HG02610 (cell line): Measurements from ENCODE around the gene LRIG2.
A peak's percentile ranks its signal among the peaks of the same experiment; 100 is the strongest.
"Not testable (repeated sequence)": the region's sequence is repeated elsewhere in the genome, so short reads cannot be mapped to it uniquely, and the experiment has no call there.

Experiments used
- ATAC-seq: cut with Tn5 transposase; IDR thresholded peaks from one replicate; pipeline ENCODE4 v1.9.1; 2021; ENCODE audit warnings: mild to moderate bottlenecking, moderate library complexity; ENCODE audit not compliant: unreplicated experiment

The LRIG2 gene

DNA sequence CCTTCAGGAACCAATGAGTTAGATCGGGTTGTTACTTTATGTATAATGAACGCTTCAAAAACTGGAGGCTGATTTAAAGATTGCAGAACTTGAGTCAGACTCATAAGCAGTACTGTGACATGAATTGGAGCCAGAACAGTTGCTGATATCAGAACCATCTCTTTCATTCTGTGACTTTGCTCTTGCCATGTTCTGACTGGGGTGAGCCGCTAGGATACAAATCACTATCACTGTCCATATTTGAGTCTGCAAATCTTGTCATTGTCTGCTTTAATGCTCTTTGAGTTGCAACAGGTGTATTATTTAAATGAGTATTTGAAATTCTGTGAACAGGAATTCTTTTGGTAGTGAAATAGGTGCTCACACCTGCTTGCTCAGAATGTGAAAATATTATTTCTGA, 52.5 kb downstream of the LRIG2 start:
- ATAC-seq = no peak

DNA sequence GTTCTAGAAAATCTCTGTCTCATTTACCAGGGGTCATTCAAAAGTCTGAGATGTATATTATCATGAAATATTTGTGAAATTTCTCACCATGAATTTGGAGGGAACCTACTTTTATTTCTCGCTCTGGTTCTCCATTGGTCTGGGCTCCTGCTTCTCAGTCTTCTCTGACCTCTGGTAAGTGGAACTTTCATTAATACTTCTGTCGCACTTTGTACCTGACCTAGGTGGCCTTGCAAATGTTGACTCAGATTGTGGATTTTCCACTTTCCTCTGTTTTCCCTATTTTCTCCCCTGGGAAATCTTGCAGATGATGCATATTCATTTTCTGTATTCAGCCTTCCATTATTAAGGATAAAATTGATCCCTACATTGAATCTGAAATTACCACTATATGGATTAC, 53.2 kb downstream of the LRIG2 start:
- no peak for ATAC-seq

DNA sequence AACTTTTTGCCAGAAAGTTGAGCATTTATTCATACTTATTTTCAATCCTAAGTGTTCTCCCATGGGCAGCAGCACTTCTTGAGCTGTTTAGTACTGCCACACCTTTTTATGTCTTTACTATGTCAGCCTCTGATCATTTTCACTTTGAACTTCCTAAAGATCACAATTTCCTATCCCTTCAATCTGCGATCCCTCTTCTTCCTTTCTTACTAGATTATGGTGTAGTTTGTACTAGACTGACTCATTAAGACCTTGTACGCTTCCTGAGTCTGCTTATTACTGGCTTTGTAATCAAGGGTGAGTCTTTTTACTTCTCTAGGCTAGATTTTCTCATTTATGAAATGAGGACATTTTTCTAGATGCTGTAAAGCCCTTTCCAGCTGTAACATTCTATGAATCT, 55.1 kb downstream of the LRIG2 start:
- ATAC-seq = no peak

DNA sequence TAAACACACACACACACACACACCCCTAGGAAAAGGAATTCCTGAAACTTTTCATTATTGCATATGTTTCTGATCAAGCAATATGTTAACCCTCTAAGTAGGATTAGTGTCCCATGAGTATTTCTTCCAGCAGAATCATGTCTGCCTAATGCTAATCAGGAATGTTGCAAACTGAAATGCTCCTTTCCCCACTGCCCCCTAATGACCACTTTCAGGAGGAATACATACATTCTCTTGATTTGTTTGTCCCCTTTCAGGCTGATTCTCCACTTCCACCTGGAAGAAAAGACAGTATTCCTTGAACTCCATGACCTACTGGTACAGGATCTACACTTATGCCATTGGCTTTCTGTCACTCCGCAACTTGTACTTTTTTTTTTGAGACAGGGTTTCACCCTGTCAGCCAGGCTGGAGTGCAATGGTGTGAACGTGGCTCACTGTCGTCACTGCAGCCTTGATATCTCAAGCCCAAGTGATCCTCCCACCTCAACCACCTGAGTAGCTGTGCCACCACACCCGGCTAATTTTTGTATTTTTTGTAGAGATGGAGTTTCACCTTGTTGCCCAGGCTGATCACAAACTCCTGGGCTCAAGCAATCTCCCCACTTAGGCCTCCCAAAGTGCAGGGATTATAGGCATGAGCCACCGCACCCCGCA, 56.7 kb downstream of the LRIG2 start:
- ATAC-seq = no peak

DNA sequence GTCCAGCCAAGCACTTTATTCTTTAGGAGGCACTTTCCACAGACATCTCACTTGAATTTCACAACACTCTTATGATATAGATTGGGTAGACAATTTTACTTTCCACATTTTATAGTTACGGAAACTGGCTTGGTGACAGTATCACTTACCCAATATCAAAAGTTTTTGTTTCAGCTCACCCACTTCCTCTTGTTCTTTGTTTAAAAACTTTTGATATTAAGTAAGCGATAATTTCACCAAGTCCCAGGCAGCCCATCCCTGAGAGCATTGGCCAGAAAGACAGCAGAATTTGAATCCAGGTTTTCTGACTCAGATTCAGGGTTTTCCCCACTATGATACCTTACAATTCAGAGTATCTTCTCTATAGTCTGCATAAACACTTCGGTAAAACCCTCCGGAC, 60.0 kb downstream of the LRIG2 start:
- ATAC-seq = no peak

DNA sequence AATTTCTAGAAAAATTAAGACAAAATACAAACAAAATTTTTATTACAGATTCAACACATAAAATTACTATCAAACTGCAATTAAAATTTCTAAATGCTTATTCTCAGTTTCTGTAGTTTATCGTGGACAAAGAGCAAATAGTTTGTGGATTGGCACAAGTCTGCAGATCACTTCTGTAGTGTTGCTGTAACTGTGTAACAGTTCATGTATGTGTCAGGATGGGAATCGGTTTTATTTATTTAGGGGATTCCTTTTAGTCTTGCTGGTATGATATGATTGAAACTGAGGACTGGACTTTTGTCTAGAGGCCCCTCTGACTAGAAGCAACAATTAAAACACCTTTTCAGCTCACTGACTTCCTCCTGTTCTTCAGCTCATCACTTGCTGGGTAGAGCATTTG, 60.8 kb downstream of the LRIG2 start:
- ATAC-seq = no peak

DNA sequence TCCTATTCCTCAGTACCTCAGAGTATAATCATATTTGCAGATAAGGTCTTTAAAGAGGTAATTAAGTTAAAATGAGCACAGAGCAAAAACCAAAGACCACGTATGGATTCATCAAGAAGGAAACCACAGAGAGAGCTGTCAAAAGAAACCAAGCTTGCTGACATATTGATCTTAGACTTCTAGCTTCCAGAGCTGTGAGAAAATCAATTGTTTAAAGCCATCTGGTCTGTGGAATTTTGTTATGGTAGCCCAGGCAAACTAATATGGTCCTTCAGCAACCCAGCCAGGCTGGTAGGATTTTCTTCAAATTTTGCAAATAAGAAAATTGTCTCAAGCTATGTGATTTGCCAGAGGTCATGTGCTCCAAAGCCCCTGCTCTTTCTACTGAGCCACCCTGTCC, 62.5 kb downstream of the LRIG2 start:
- no peak for ATAC-seq

DNA sequence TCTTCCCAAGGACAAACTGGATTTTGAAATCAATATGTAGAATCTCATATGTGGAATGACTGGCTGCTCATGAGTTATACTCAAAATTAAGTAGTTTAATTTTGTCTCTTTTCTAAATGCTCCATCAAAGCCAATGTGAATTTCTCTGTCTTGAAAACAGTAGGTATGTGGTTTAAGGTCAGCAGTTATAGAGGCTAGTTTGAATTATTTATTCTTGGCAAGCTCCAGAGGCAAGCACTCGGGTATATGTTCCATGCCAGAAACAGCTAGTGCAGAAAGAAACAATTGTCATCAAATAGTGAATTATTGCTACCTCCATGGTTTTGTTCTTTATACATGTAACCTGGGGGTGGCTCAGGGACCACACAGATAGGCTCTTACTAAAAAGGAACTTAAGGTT, 63.5 kb downstream of the LRIG2 start:
- ATAC-seq = no peak

DNA sequence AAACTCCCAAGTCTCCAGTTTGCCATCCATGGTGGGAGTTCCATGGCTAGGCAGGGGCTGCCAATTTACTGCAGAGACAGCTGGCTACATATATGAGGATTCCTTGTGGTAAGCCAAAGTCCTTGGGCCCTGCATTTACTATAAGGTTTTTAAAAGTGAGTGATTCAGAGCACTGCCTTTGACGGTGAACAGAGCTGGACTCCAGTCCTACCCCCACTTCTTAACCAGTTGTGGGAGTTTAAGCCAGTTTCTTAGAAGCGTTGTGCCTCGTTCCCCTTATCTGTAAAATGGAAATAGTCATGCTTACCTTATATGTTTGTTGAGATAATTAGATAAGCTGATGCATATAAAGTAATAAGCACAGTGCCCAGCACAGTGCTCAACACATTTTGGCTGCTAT, 64.6 kb downstream of the LRIG2 start:
- ATAC-seq = no peak

DNA sequence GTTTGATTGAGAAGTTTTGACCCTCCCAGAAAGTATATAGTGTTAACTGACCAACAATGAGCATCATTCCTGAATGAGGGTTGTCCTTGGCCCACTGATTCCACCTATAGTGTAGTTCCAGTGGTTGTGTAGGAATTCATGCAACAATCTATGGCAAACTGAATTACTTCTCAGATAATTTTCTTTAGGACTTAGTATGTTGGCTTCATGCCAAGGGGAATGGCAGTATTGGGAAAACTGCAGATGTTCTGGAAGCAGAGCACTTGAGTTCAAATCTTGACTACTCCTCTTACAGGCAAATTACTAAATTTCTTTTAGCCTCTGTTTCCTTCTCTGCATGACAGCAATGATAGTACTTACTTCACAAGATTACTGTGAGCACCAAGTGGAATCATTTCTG, 65.8 kb downstream of the LRIG2 start:
- ATAC-seq = no peak

DNA sequence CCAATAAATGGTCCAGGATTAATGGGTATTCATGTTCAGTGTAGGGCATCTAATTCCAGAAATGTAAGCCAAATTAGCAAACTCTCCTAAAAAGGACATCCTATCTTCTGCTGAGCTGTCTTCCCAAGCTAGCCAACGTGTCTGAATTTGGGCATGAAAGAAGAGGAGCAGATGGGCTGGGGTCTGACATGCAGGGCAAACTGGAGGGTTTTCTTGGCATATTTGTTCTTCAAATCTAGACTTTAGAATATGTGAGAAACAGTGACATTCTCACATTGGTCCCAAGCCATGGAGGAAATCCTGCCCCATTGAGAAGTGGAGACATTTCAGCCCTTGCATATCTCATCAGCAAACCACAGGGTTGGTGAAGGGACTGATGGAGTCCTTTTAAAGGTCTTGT, 67.2 kb downstream of the LRIG2 start:
- no peak for ATAC-seq

DNA sequence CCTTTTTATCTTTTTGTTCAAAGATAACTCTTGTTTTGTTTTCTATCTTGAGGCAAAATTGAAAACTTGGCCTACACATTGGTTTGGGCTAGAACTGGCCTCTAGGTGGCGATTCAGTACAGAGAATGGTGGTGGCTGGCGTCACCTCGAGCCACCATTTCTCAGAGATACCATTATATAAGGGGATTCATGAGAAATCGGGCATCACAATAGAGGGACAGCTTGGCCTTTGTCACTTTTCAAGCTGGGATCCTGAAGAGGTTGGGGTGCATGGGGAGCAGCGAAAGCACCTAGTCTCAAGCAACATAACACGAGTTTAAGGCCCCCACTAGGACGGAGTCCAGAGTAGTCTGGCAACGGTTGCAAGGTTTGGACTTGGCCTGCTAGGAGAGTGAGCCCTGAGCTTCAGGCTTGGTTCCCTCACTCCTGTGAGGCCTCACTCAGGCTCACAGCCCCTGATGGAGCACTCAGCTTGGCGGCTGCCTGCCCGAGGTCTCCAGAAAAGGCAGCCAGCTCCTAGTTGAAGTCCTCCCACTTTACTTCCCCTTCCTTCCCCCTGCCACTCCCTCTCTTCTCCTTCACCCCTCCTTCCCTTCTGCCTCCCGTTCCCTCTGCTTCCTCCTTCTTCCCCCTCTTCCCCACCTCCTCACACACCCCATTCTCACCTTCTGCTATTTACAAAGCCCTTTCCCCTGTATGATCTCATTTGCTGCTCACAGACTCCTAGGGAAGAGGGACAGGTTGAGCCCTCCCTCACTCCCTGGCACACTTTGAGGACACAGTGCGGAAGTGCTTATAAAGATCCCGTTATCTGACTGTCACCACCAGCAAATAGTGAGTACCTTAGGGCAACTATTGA, 67.8 kb downstream of the LRIG2 start:
- peak; percentile 84 for ATAC-seq

DNA sequence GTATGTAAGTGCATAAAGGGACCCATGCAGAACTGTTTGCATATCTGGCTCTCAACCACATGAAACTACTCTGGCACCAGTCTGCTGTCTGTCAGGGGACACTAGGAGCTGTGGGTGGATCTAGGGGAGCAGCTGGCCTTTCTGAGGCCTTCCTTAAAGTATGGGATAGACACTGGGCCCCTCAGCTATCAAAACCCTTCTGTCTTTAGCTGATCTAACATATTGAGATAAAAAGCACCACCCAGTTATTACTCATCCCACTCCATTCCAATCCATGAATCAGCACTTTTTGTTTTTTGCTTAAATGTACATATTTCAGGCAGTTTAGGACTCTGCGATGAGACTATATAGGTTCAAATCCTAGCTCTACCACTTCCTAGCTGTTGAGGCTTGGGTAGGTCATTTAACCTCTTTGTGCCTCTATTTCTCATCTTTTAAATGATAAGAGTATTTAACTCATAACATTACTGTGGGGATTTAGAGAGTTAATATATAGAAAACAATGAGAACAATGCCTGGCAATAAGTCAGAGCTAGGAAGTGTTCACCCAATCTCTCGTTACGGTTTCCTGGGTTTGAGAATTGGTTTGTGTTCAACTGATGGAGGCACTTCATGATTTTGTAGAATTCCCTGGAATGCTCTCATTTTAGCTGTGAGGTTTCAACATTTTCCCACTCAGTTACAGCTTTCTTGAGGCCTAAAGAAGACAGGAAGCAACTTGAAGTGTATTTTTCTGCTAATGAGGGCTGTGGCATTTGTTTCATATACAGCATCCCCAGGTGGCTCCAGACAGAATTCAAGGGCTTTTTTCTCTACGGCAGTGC, 68.9 kb downstream of the LRIG2 start:
- ATAC-seq = no peak

DNA sequence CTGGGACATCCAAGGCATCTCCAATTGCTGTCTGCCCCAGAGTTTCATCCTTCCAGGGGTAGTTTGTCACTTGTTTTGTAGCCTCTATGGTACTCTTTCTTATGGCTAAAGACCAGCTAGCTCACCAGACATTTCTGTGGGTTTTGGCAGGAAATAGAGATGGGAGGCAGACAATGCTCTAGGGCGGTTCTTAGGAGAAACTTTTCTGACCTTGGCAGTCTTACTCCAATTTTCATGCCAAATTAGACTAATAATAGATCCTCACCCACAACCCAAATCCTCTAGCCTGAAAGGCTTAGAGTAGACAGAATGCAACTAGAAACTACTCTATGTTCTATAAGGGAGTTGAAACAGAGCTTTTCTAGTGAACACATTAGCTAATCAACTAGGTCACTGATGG, 69.8 kb downstream of the LRIG2 start:
- ATAC-seq = no peak

DNA sequence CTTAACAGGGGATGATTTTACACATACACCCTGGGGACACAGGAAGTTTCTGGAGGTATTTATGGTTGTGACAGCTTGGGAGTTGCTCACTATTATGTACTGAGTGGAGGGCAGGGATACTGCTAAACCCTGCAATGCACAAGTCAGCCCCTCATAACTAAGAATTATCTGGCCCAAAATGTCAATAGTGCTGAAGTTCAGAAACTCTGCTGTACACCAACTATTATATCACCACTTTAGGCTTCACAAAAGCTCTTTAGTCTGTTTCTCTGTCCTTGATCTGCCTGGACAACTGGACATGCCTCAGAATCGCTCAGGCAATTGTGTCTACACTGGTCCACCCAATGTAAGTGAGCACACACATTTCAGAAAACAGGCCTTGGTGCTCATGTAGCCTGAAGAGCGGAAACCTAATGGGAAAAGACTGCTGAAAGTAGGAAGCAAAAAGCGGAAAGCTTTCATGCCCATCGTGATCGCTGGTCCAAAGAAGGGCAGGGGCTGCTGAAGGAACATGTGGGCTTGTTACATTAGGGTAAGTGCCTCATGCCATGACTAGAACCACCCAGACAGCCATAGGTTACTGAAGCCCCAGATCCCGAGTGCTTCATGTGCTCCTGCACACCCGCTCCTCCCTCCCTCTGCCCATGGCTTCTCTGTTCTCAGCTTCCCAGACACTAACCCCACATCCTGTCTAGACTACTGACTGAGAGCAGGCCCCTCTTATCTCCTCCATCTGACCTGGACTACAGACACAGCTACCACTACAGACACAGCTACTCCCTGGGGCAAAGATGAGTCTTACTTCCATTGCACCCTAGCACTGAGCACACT, 73.5 kb downstream of the LRIG2 start:
- no peak for ATAC-seq

DNA sequence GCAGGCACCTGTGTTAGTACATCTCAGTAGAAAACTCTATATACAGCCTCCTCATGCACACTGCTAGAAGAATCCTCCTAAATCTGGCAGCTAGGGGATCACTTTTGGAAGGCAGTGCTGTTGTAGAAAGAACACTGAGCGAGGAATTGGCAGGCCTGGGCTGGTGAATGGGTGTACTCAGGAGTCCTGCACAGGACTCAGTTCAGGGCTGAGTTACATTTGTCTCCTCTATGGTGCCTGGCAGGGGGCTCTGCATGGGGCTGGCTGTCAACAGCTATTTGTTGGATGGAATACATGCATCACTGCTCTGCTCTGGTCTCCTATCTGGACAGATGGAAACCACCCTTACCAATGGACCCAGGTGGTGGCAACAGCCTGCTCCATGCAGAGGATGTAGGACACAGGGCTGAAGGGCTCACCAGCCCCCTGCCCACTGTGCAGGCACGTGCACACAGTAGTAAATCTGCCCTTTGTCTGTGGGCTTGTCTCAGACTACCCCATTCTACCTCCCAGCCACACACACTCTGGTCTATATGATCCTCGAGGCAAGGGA, 74.2 kb downstream of the LRIG2 start:
- no peak for ATAC-seq

DNA sequence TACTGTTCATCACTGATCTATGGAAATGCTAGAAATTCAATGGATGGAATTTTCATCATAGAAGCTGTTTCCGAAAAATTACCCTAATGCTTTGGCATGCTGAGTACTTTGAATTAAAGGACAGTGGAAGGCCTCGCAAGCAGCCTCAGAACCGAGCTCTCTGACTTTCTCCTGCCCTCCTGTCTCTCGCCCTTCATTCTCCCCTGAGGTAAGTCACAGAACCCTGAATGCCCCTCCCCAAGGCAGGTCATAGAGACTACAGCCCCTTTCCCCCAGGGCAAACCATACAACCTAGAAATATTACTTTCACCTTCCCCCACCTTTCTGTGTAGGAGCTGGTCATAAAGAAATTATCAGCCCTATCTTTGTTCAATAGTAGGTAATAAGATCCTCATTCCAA, 74.8 kb downstream of the LRIG2 start:
- no peak for ATAC-seq

DNA sequence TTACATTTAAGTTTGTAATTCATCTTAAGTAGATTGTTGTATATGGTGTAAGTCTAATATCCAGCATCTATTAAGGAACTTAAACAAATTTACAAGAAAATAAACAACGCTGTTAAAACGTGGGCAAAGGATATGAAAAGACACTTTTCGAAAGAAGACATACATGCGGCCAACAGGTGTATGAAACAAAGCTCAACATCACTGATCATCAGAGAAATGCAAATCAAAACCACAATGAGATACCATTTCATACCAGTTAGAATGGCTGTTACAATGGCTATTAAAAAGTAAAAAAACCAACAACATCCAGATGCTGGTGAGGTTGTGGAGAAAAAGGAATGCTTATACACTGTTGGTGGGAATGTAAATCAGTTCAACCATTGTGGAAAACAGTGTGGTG, 77.5 kb downstream of the LRIG2 start:
- not testable (repeated sequence) for ATAC-seq

DNA sequence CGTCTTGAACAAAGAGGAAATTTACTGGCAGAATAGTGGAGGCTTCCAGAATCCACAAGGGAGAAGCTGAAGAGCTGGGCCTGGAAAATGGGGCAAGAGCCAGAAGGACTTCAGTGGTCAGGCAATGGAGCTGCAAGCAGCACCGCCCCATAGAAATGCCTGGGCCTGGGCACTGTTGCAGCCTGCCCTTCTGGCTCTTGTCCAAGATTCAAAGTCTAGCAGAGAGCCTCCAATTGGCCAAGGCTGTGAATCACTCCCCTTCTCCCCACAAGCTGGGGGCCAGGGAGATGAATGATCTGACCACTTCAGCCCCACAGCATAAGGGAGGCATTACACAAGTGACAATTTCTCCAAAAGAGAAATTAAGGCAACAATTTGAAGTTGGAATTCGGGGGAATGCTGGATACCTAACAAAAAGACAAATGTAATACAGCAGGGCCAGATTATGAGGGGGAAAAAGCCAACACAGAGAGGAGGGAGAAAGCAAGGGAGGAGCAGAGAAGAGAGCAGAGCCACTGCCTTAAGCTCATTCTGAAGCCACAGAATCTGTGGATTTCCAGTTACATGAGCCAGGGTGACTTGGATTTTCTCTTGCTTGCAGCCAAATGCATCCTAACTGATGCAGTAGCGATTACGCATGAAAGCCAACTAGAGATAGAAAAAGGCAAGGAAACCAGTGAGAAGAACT, 80.3 kb downstream of the LRIG2 start:
- no peak for ATAC-seq

DNA sequence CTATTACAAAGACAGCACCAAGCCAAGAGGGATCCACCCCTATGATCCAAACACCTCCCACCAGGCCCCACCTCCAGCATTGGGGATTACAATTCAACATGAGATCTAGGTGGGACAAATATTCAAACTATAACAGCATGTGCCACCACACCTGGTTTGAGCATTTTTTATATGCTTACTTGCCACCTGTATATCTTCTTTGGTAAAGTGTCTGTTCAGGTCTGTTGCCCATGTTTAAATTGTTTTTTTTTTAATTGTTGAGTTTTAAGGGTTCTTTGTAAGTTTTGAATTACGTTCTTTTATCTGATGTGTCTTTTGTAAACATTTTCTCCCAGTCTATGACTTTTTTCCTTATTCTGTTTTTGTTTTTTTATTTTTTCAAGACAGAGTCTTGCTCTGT, 83.4 kb downstream of the LRIG2 start:
- ATAC-seq = no peak
